Transverse colon (tissue), 4 donors: ENCODE measurements around the gene LCNL1. TPM values are rescaled to one million over a fixed set of nuclear protein-coding genes. Genes with fewer than 3 reads are reported as not detected.
A peak's percentile ranks its signal among the peaks of the same experiment; 100 is the strongest.

Experiments used
- DNase-seq: peaks from one replicate; pipeline ENCODE4 v3.0.0-alpha.2; 2019
- H3K27ac ChIP-seq, 4 donors: fragments of 200-600 bp; sonication (generic); 2 replicates each; pipeline ENCODE4 v1.5.1; 2016 to 2018; ENCODE audit warnings: inconsistent platforms in 4 of 4
- H3K27me3 ChIP-seq: fragments of 200-600 bp; sonication (generic); 2 replicates; pipeline ENCODE4 v1.5.1; 2017; ENCODE audit warnings: inconsistent platforms
- H3K36me3 ChIP-seq, 4 donors: fragments of 200-600 bp; sonication (generic); 2 replicates each; pipeline ENCODE4 v1.5.1; 2017 to 2019; ENCODE audit warnings: inconsistent platforms in 4 of 4
- H3K4me1 ChIP-seq, 4 donors: fragments of 200-600 bp; sonication (generic); 2 replicates each; pipeline ENCODE4 v1.5.1; 2017 to 2020; ENCODE audit warnings: inconsistent platforms in 4 of 4
- H3K4me3 ChIP-seq, 4 donors: fragments of 200-600 bp; sonication (generic); 1 replicate in 1 of 4; 2 replicates in 3 of 4; pipeline versions ENCODE4 v1.5.1 to v1.6.1; 2017 to 2019; ENCODE audit warnings: inconsistent platforms in 4 of 4
- H3K9me3 ChIP-seq, 2 donors: fragments of 200-600 bp; sonication (generic); 2 replicates each; pipeline ENCODE4 v1.5.1; 2017 to 2019; ENCODE audit warnings: inconsistent platforms in 2 of 2
- EP300 ChIP-seq: sonication (generic); formaldehyde crosslinking; IDR thresholded peaks from one replicate; pipeline ENCODE4 v1.6.1; 2017; ENCODE audit warnings: antibody characterized with exemption, low read depth
- POLR2A ChIP-seq: fragments of 450-650 bp; IDR thresholded peaks from one replicate; pipeline ENCODE4 v1.6.1; 2016; ENCODE audit warnings: antibody characterized with exemption, mild to moderate bottlenecking, moderate library complexity
- POLR2AphosphoS5 ChIP-seq, 3 donors: sonication (generic); formaldehyde crosslinking; IDR thresholded peaks; one replicate each; pipeline ENCODE4 v1.6.1; 2016; ENCODE audit warnings: antibody characterized with exemption in 3 of 3
- WGBS, 2 donors: methylation state at CpG; one replicate each; pipeline ENCODE4 v1.1.5; 2018; ENCODE audit warnings: low coverage in 1 of 2; 5-methylcytosine and 5-hydroxymethylcytosine counted together
- in situ Hi-C, 4 donors: fragments of 200-750 bp; cut with MboI; loops; one replicate each; pipeline versions ENCODE4 v1.15.0 to v1.15.1; 2017; ENCODE audit warnings: low sequenced_read_pairs in 3 of 4, low pct_ligation_motif_present in 1 of 4, low pct_unique_long_range_greater_than_20kb in 1 of 4
- intact Hi-C: fragments of 100-400 bp; cut with DNase I; formaldehyde crosslinking; loops from one replicate; pipeline ENCODE4 v1.15.1; 2023; ENCODE audit warnings: low total_unique reads
- total RNA-seq, 4 donors: library from RNA; depleted of rRNA; stranded (reverse); fragments of >200 nt; gene quantifications; one replicate each; pipeline ENCODE4 v1.1.0, GENCODE V29; 2016
- TF ChIP-seq, protein P1 (sequence below), 5 experiments: fragments of 200-600 bp in 3 of 5; fragments of 450-650 bp in 2 of 5; sonication (generic) in 3 of 5; IDR thresholded peaks; 1 replicate in 2 of 5; 2 replicates in 3 of 5; pipeline ENCODE4 v1.5.1; 2016 to 2017; ENCODE audit warnings: antibody characterized with exemption in 5 of 5, inconsistent platforms in 3 of 5, mild to moderate bottlenecking in 2 of 5, moderate library complexity in 1 of 5

The LCNL1 gene
- total RNA-seq, 4 donors from 2014 or later = 0.27 to 0.75 TPM; not detected in 2

DNA sequence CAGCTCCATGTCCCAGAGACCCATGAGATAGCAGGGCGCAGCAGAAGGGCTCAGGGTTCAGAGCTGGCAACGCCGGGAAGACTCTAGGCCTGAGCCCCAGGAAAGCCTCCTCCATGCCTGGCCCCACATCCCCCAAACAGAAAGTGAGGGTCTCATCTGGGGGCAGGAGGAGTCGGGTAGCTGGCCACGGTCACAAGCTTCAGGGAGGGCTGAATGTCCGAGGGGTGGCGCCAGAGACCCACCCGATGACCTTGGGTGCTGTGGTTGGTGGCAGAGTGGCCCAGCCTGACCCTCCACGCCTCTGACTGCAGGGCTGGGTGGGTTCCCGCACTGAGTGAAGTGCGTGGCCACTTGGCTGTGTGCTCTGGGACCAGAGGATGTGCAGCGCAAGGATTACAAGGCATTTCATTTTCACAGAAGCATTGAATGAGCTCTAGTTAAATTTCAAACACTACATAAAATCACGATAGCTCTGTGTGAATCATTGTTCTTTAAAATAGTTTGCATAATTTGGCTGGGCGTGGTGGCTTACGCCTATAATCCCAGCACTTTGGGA is 34.8 kb upstream of the LCNL1 start:
- Histone ChIP-seq H3K4me3 (no peak overlapping the region), H3K4me1 (peaks cover 6 to 42% (median 30%) of the 10 kb centered on the region in 4 donors), H3K27me3 (no peaks in the 10 kb centered on the region), H3K36me3 (no peaks in the 10 kb centered on the region), H3K27ac (peak overlapping the region; percentile 90 to 93 (median 92)), H3K9me3 (no peaks in the 10 kb centered on the region)
- peak; percentile 64 for DNase-seq
- intact Hi-C loops (loop anchor here (5.0 to 10.0 kb wide), 2 partner anchors 83 to 84 kb away; partner anchors contain the start of genes EDF1 and FUT7), in situ Hi-C loops (no loop called here)
- TF ChIP-seq POLR2A = no peak
- TF ChIP-seq, protein P1, sequence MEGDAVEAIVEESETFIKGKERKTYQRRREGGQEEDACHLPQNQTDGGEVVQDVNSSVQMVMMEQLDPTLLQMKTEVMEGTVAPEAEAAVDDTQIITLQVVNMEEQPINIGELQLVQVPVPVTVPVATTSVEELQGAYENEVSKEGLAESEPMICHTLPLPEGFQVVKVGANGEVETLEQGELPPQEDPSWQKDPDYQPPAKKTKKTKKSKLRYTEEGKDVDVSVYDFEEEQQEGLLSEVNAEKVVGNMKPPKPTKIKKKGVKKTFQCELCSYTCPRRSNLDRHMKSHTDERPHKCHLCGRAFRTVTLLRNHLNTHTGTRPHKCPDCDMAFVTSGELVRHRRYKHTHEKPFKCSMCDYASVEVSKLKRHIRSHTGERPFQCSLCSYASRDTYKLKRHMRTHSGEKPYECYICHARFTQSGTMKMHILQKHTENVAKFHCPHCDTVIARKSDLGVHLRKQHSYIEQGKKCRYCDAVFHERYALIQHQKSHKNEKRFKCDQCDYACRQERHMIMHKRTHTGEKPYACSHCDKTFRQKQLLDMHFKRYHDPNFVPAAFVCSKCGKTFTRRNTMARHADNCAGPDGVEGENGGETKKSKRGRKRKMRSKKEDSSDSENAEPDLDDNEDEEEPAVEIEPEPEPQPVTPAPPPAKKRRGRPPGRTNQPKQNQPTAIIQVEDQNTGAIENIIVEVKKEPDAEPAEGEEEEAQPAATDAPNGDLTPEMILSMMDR (IDR thresholded peaks at IDR 0.05) = peak in 3 of 5 experiments; percentile 11 to 48 (median 27)
- 29% methylated on average over 13 of the region's 15 CpGs; no CpG with 5 or more reads in 1 of the 2 donors for WGBS, 2 donors

DNA sequence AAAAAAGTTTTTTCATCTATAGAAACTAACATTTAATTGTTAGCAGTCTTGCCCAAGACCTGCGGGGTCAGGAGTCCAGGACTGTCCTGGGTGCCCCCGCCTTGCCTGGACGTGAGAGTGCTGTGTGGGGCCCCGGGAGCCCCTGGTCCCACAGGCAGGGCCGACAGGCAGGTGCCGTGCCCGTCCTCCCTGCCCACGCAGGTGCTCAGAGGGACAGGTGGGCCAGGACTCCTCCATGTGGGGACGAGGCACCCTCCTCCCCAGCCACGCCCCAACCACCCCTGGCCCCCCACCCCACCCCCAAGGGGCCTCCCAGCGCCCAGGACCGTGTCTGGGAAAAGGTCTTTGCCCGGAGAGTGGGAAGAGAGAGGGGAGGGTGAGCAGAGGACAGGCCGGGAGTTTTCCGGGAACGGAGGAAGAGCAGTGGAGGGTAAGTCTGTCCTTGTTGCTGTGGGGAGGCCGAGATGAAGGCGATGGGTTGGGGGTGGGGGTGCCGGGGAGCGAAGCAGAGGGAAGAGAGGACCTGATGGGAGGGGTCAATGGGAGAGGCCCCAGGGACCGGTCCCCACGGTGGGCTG is 33.5 kb upstream of the LCNL1 start:
- no peaks in the 10 kb centered on the region for H3K9me3 ChIP-seq
- peaks cover 3 to 36% (median 23%) of the 10 kb centered on the region in 4 donors for H3K4me1 ChIP-seq
- peak overlapping the region; percentile 35 to 57 (median 52) for H3K4me3 ChIP-seq
- intact Hi-C loops (loop anchor here (5.0 to 10.0 kb wide), 2 partner anchors 83 to 85 kb away; partner anchors contain the start of genes EDF1 and FUT7), in situ Hi-C loops (no loop called here)
- no peak for DNase-seq
- TF ChIP-seq, protein P1 (IDR thresholded peaks at IDR 0.05) = no peak
- TF ChIP-seq POLR2A (no peak), POLR2AphosphoS5 (IDR thresholded peaks at IDR 0.05) (no peak), EP300 (no peak)
- 7 to 11% methylated on average over 5 to 21 of the region's 22 CpGs for WGBS, 2 donors
- H3K27me3 ChIP-seq = no peaks in the 10 kb centered on the region
- H3K36me3 ChIP-seq = no peaks in the 10 kb centered on the region
- H3K27ac ChIP-seq = peak overlapping the region; percentile 90 to 93 (median 92)

DNA sequence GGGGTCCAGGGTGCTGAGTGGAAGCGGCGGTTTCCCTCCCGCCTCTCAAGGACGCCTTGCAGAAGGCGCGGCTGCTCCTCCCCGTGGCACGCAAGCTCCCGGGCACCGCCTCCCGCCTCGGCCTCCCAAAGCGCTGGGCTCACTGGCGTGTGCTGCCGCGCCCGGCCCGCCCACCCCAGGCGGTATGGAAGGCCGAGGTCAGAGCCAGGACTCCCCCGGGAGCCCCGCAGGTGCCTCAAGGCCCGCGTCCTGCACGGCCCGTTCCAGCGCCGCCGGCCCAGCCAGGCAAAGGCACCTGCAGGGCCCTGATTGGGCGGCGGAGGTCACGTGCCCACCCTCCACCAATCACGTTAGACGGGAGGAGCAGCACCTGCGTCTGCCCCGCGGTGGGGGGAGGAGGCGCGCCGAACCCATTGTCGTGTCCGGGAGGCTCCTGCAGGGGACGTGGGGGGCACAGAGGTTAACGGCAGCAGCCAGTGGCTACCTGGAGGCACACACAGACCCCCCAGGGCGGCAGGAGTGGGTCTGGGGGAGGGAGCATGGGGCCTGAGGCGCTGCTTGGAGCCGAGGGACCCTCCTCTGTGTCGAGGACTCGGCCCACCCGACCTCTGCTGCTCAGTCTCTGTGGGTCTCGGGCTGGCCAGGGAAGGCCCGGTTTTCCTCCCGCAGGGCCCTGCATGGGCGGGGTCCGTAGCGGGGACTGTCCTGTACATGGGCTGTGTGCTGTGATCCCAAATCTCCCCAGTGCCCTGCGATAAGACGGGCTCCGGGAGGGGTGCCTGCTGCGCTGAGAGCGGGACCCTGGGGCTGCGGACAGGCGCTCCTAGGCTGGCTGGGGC is 32.8 kb upstream of the LCNL1 start:
- peak; percentile 98 for DNase-seq
- no peaks in the 10 kb centered on the region for H3K9me3 ChIP-seq
- no peaks in the 10 kb centered on the region for H3K27me3 ChIP-seq
- in situ Hi-C loops = no loop called here
- H3K4me1 ChIP-seq = peaks cover 3 to 32% (median 19%) of the 10 kb centered on the region in 4 donors
- 0 to 5% methylated on average over 6 to 31 of the region's 63 CpGs for WGBS, 2 donors
- TF ChIP-seq, protein P1 (IDR thresholded peaks at IDR 0.05) = peak; percentile 15 to 72 (median 24)
- peak; percentile 84 to 94 (median 86) for TF ChIP-seq POLR2AphosphoS5 (IDR thresholded peaks at IDR 0.05)
- no peak for TF ChIP-seq EP300
- peak; percentile 80 for TF ChIP-seq POLR2A
- peak overlapping the region; percentile 35 to 57 (median 52) for H3K4me3 ChIP-seq
- peak overlapping the region; percentile 90 to 93 (median 92) for H3K27ac ChIP-seq
- H3K36me3 ChIP-seq = no peaks in the 10 kb centered on the region
- intact Hi-C loops = loop anchor here (5.0 to 10.0 kb wide), 2 partner anchors 82 to 85 kb away; partner anchors contain the start of genes EDF1 and FUT7
